GM13977 (cell line): ENCODE data around the gene PGAP2.
"Not testable (repeated sequence)": the region's sequence is repeated elsewhere in the genome, so short reads cannot be mapped to it uniquely, and the experiment has no call there.

Experiments used
- DNase-seq: peaks from one replicate; pipeline ENCODE4 v3.0.0; 2012; ENCODE audit warnings: low spot score
- CTCF ChIP-seq: IDR thresholded peaks from 2 replicates; pipeline ENCODE4 v1.5.1; 2012; ENCODE audit warnings: mild to moderate bottlenecking, control low read depth; ENCODE audit not compliant: insufficient read depth; ENCODE audit errors: extremely low read depth, missing control alignments
- in situ Hi-C: fragments of 300-500 bp; cut with MboI; formaldehyde crosslinking; loops from one replicate; pipeline ENCODE4 v1.12.0; 2022; ENCODE audit warnings: low sequenced_read_pairs, low pct_unique_long_range_greater_than_20kb, mixed read lengths, inconsistent platforms; ENCODE audit not compliant: unreplicated experiment

PGAP2 gene

GRCh38 chr11:3782963-3783362, 25.4 kb upstream of the PGAP2 start:
- no peak for TF ChIP-seq CTCF
- in situ Hi-C loops, result no loop called here
- DNase-seq, result no peak

DNA sequence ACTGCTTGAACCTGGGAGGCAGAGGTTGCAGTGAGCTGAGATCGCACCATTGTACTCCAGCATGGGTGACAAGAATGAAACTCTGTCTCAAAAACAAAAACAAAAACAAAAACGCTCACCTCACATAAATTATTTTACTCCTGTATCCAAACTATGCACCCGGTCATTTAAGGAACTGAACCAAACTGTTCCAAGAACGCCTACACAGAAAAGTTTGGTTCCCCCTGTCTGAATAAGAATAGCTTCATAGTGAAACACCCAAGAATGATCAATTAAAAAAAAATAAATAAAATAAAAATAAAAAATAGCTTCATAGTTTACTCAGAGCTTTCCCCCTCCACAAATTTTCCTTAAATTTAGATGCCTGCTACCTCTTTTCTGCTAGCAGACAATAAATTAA, 24.7 kb upstream of the PGAP2 start:
- no peak for DNase-seq
- in situ Hi-C loops, result no loop called here
- no peak for TF ChIP-seq CTCF

GRCh38 chr11:3786781-3787428, 21.5 kb upstream of the PGAP2 start:
- in situ Hi-C loops, result no loop called here
- no peak for TF ChIP-seq CTCF
- DNase-seq, result no peak

GRCh38 chr11:3794387-3794786, 14.0 kb upstream of the PGAP2 start:
- in situ Hi-C loops, DNase-seq: not testable (repeated sequence)

DNA sequence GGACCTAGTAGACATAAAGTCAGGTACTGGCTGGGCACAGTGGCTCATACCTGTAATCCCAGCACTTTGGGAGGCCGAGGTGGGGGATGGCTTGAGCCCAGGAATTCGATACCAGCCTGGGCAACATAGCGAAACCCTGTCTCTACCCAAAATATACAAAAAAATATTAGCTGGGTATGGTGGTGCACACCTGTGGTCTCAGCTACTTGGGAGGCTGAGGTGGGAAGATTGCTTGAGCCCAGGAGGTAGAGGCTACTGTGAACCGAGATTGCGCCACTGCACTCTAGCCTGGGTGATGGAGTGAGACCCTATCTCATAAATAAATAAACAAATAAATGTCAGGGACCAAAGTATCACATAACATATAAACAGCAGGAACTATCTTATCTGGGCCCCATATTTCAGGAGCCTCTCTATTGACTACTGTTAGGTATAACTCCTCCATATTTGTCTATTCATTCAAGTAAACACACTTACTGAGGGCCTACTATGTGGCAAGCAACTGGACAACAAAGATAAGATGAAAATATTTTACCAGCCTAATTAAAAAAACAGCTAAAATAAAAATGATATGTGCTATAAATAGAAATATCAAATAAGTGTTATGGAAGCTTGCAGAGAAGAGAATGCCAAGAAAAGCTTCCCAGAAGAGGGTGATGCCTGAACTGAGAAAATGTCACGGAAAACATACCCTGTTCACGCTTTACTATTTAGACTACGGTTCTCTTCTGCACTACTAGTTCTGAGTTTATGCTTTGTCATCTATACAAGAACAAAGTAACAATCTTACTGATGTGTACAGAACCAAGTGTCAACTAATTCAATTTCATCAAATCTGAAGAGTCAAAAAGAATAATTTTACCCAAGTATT, 13.0 kb upstream of the PGAP2 start:
- no peak for TF ChIP-seq CTCF
- no peak for DNase-seq
- in situ Hi-C loops, result no loop called here

DNA sequence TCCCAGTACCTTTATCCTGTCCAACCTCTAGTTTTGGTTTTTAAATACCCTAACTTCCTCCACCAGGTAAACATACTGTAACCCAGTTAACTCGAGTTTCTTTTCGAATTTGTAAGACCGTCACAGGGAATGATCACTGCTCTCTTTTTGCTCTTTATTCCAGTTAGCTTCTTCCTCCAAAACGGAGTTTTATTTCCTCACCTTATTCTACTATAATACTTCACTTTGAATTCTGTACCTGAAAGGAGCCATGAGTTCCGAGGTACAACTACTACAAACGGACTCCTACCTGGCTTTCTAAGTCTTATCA, 12.4 kb upstream of the PGAP2 start:
- TF ChIP-seq CTCF, result no peak
- no peak for DNase-seq
- in situ Hi-C loops, result no loop called here

DNA sequence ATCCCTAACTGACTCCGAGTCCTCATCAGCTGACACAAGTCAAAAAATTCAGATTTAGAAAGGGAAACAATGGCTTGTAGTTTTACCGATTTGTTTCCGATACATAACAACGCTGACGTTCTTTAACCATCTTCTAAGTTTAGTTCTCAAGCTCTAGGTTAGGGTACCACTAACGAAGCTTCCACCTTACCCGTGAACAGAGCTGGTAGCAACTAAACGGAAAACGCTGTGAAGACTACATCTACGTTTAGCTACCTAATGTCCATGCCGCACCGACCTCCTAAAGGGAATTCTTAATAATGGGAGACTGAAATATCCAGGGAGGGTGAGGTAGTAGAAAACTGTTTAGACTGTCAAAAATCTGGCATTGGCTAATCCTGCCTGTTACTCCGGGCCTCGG, 12.0 kb upstream of the PGAP2 start:
- DNase-seq, result no peak
- in situ Hi-C loops, result no loop called here
- no peak for TF ChIP-seq CTCF
